Thyroid gland (tissue), 4 donors: Measurements from ENCODE around the gene PLD4.

Source experiments
- POLR2A ChIP-seq, 2 donors: fragments of 450-650 bp; IDR thresholded peaks; one replicate each; pipeline ENCODE4 v1.6.1; 2017; ENCODE audit warnings: antibody characterized with exemption in 2 of 2, mild to moderate bottlenecking in 2 of 2, moderate library complexity in 1 of 2
- TF ChIP-seq, protein P1 (sequence below), 6 experiments: fragments of 200-600 bp in 3 of 6; fragments of 450-650 bp in 3 of 6; sonication (generic) in 3 of 6; IDR thresholded peaks; one replicate each; pipeline ENCODE4 v1.5.1; 2016 to 2019; ENCODE audit warnings: antibody characterized with exemption in 6 of 6, mild to moderate bottlenecking in 2 of 6, inconsistent platforms in 1 of 6, moderate library complexity in 1 of 6

- TF ChIP-seq, protein P1, sequence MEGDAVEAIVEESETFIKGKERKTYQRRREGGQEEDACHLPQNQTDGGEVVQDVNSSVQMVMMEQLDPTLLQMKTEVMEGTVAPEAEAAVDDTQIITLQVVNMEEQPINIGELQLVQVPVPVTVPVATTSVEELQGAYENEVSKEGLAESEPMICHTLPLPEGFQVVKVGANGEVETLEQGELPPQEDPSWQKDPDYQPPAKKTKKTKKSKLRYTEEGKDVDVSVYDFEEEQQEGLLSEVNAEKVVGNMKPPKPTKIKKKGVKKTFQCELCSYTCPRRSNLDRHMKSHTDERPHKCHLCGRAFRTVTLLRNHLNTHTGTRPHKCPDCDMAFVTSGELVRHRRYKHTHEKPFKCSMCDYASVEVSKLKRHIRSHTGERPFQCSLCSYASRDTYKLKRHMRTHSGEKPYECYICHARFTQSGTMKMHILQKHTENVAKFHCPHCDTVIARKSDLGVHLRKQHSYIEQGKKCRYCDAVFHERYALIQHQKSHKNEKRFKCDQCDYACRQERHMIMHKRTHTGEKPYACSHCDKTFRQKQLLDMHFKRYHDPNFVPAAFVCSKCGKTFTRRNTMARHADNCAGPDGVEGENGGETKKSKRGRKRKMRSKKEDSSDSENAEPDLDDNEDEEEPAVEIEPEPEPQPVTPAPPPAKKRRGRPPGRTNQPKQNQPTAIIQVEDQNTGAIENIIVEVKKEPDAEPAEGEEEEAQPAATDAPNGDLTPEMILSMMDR (IDR thresholded peaks at IDR 0.05): peak in 1 of 6 experiments; percentile 26
- peak in 1 of 2 donors; percentile 6 for TF ChIP-seq POLR2A (IDR thresholded peaks at IDR 0.05)
These were observed 47.8 kb downstream of the PLD4 start for GRCh38 chr14:104972301-104973134.
